Left colon (tissue), 2 donors: ENCODE data around the gene SDCCAG8. TPM values are rescaled to one million over a fixed set of nuclear protein-coding genes. Genes with fewer than 3 reads are reported as not detected.

ENCODE experiments used
- ATAC-seq: fragments of 200-7000 bp; cut with Tn5 transposase; one replicate; pipeline ENCODE4 v1.9.1; 2020; ENCODE audit warnings: mild to moderate bottlenecking, moderate library complexity
- DNase-seq, 2 donors: peaks; one replicate each; pipeline ENCODE4 v3.0.0-alpha.2; 2020
- intact Hi-C, 2 donors: fragments of 100-400 bp; cut with DNase I in 1 of 2; cut with micrococcal nuclease in 1 of 2; formaldehyde crosslinking; loops; one replicate each; pipeline versions ENCODE4 v1.11.2 to v1.14.0; 2022; cut with DNase I, micrococcal nuclease
- total RNA-seq, 2 donors: library from RNA; stranded (reverse); fragmentation: NEBNext Ultra II Directional; extraction: Animal tissue kit (Norgen Biotek cat#: 25700); gene quantifications; one replicate each; pipeline ENCODE4 v1.2.1, GENCODE V29; 2021
- donor health status: DM: no; HTN: no; CAD: no.
- donor health status: DM: yes; HTN: yes; CAD: no.

SDCCAG8 gene
- total RNA-seq, 2 donors from 2014 or later = 21.9 to 28.7 TPM

- intact Hi-C loops = no loop called here
- ATAC-seq (no peak), DNase-seq (no peak)
Measured at GRCh38 chr1:243272401-243272800, 16.6 kb downstream of the SDCCAG8 start.

DNA sequence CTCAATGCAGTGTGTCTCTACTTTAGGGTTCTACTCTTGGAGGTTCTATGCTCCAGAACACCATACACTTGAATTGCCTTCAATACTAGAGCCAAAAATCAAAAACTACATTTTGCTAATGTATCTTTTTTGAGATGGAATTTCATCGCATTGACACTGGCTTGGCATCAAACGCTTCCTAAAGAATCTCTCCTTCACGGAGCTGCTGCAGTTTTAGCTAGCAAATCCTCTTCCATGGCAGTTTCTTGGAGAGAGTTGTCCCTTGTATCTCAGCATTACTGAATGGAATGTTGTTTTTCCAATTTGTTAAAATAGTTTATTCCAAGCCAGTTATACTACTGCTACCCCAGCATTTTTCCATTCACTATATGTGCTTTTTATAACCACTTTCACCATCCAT is 17.7 kb downstream of the SDCCAG8 start:
- DNase-seq = no peak
- intact Hi-C loops = no loop called here
- no peak for ATAC-seq

DNA sequence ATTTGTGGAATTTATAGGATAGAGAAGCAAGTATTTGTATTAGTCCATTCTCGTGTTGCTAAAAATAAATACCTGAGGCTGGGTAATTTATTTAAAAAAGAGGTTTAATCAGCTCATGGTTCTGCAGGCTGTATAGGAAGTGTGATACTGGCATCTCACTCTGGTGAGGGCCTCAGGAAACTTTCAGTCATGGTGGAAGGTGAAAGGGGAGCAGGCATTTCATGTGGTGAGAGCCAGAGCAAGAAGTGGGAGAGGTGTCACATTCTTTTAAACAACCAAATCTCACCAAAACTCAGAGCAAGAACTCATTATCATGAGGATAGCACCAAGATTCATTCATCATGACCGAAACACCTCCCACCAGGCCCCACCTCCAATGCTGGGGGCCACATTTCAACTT is 18.1 kb downstream of the SDCCAG8 start:
- intact Hi-C loops = no loop called here
- ATAC-seq = no peak
- no peak for DNase-seq

GRCh38 chr1:243275316-243275715 is 19.5 kb downstream of the SDCCAG8 start:
- DNase-seq (no peak), ATAC-seq (no peak)
- intact Hi-C loops = no loop called here

GRCh38 chr1:243280571-243281129 is 24.8 kb downstream of the SDCCAG8 start:
- no peak for DNase-seq
- intact Hi-C loops = no loop called here
- ATAC-seq = no peak

DNA sequence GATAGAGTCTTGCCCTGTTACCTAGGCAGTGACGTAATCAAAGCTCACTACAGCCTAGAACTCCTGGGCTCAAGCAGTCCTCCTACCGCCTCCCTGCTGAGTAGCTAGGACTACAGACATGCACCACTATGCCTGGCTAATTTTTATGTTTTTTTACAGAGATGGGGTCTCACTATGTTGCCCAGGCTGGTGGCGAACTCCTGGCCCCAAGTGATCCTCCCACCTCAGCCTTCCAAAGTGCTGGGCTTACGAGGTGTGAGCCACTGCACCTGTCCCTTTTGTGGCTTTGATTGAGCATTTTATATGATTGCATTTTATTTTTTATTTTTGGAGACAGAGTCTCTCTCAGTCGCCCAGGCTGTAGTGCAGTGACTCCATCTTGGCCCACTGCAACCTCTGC is 25.8 kb downstream of the SDCCAG8 start:
- DNase-seq (no peak), ATAC-seq (no peak)
- intact Hi-C loops = no loop called here

DNA sequence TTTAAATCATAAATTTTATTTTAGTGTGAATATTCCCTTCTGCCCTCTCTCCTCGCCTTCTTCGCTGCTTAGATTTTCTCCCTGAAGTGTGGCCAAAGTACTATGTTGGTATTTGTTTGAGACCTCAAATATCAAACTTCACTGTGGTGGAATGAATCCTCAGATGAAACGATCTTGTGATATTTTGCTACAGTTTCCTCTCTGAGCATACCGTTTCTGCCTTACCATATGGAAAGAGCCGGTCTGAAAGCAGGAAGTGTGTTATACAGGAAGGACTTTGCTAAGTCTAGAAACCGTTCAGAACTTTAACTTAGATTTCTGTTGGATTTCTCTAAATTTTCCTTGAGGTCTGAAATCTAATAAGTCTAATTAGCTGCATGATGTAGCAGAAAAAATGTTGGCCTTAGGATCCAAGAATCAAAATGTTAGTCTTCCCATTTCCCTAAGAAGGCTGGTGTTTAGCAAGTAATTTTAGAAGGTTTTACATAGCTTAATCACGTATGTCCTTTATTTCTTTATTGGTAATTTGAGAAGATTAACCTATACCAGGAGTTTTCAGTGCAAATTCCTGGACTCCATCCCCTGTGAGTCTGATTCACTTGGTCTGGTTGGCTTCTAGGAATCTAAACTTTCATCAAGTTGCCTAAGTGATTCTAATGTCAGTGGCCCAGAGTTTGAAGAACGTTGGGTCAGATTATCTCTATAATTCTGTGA is 30.7 kb downstream of the SDCCAG8 start:
- intact Hi-C loops = no loop called here
- DNase-seq (no peak), ATAC-seq (no peak)

- intact Hi-C loops = no loop called here
- ATAC-seq (no peak), DNase-seq (no peak)
Measured at GRCh38 chr1:243287123-243287460, 31.3 kb downstream of the SDCCAG8 start.

GRCh38 chr1:243287652-243288051 is 31.8 kb downstream of the SDCCAG8 start:
- DNase-seq = no peak
- intact Hi-C loops = no loop called here
- ATAC-seq = no peak

GRCh38 chr1:243288062-243288461 is 32.2 kb downstream of the SDCCAG8 start:
- DNase-seq (no peak), ATAC-seq (no peak)
- intact Hi-C loops = no loop called here

- intact Hi-C loops = no loop called here
- DNase-seq = no peak
- no peak for ATAC-seq
Measured at GRCh38 chr1:243291292-243291691, 35.5 kb downstream of the SDCCAG8 start.

GRCh38 chr1:243292117-243292516 is 36.3 kb downstream of the SDCCAG8 start:
- ATAC-seq (no peak), DNase-seq (no peak)
- intact Hi-C loops = no loop called here

DNA sequence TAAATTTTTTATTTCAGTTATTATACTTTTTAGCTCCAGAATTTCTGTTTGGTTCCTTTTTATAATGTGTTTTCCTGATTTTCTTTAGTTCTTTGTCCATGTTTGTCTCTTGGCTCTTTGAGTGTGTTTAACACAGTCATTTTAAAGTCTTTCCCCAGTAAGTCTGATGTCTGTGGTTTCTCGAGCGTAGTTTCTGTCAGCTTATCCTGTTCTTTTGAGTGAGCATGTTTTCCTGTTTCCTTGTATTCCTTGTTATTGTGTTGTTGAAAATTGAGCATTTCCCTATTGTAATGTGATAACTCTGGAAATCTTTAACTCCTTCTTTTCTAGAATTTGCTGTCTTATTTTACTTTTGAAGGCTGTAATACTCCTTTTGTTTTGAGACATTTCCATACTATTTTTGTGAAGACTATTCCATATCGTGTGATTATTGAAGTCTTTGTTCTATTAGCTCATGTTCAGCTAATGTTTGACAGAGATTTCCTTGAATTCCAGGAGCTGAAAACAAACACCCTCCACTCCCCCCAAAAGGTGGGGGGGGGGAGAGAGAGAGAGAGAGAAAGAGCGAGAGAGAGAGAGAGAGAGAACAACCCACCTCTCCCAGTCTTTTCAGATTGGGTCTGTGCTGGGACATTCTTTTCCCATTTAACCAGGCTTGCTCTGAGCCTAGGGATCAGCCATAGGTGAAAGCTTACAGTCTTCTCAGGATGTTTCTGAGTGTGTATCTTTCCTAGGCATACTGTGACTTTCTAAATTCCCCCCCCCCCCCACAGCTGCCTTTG is 38.3 kb downstream of the SDCCAG8 start:
- ATAC-seq = no peak
- intact Hi-C loops = no loop called here
- no peak for DNase-seq

GRCh38 chr1:243294723-243295121 is 38.9 kb downstream of the SDCCAG8 start:
- intact Hi-C loops = no loop called here
- ATAC-seq (no peak), DNase-seq (no peak)

GRCh38 chr1:243299069-243299468 is 43.2 kb downstream of the SDCCAG8 start:
- ATAC-seq = no peak
- intact Hi-C loops = no loop called here
- DNase-seq = no peak

DNA sequence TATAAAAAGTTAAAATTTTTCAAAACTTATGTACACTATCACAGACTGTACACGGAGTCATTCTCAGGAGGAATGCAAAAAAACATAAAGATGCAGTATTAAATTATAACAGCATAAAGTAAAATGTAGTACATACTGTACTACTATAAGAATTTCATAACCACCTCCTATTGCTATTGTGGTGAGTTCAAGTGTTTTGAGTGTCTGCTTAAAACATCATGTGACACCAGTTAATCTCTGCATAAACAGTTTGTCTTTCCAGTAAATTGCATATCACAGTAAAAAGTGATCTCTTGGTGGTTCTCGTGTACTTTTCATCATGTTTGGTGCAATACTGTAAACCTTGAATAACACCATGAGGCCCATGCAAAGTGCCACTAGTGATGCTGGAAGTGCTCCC is 45.2 kb downstream of the SDCCAG8 start:
- DNase-seq = no peak
- no peak for ATAC-seq
- intact Hi-C loops = no loop called here

GRCh38 chr1:243311809-243312208 is 56.0 kb downstream of the SDCCAG8 start:
- DNase-seq (no peak), ATAC-seq (no peak)
- intact Hi-C loops = no loop called here

DNA sequence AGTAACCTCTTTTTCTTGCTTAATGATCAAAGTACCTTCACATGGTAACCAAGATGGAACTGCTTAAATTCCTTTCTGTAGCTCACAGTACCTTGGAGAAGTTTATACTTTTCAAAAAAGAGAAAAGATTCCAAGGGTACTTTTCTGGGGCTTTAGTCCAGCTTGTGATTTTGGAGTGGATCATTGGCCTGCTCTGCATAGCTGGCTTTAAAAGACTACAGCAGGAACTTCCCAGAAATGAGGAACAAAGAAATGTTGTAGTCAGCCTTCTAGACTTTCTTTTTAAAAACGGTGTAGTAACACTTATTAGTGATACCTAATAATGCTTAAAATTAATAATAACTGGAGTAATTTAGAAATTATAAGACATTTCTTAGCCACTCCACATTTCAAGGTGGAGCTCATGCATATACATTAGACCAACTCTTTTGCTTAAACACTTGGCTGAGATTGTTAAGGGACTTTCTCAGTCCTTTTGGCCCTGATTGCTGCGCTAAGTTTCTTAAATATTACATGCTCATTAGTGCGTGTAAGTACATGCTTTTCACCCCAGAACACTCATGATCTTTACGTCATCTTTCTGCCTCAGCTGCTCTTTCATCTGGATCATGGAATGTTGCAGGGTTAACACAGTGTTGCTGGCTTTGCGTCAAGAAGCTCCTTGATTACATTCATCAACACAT is 57.3 kb downstream of the SDCCAG8 start:
- DNase-seq (no peak), ATAC-seq (no peak)
- intact Hi-C loops = no loop called here

- DNase-seq (no peak), ATAC-seq (no peak)
- intact Hi-C loops = no loop called here
Measured at GRCh38 chr1:243313635-243314536, 58.0 kb downstream of the SDCCAG8 start.
